Activated T-cell treated with anti-CD3 and anti-CD28 coated beads, Interleukin-2, amount 50 U/mL, for 48 hours (primary cell): Measurements from ENCODE around the gene PRKAA1.
"Not testable (repeated sequence)": the region's sequence is repeated elsewhere in the genome, so short reads cannot be mapped to it uniquely, and the experiment has no call there.

Source experiments
- DNase-seq, 2 experiments: peaks; one replicate each; pipeline ENCODE4 v3.0.0-alpha.2; 2020

PRKAA1 gene

DNA sequence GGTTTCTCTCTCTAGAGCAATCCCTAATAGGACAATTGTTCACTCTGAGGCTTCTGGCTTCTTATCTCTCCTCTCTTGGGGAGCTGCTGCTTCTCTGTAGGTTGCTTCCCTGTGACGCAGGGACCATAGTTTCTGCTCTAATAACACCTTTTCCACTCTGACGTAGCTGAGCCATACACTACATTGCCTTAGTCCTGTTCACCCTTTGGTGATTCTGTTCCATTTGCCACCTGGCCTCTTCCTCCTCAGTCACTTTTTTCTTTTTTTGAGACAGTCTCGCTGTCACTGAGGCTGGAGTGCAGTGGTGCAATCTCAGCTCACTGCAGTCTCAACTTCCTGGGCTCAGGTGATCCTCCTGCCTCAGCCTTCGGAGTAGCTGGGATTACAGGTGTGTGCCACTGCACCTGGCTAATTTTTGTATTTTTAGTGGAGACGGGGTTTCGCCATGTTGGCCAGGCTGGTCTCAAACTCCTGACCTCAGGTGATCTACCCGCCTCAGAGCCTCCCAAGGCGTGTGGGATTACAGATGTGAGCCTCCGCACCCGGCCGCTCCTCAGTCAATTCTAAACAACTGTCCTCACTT, 27.4 kb upstream of the PRKAA1 start:
- not testable (repeated sequence) for DNase-seq

DNA sequence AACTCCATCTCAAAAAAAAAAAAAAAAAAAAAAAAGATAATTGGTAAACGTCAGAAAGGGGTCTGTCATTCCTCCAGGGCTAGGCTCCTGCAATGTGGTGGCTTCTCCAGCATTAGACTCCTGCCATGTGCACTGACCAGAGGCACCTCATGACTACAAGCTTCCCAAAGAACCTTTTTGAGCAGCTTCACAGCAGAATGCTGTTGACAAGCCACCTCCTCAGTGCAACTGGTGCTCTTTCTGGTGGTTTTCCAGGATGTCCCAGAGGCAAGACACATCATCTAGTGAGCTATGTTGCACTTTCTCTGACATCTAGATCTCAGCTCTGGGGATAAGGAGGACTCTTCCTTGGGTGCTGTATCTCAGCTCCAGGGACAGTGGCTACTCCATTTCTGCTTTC, 25.3 kb upstream of the PRKAA1 start:
- no peak for DNase-seq

DNA sequence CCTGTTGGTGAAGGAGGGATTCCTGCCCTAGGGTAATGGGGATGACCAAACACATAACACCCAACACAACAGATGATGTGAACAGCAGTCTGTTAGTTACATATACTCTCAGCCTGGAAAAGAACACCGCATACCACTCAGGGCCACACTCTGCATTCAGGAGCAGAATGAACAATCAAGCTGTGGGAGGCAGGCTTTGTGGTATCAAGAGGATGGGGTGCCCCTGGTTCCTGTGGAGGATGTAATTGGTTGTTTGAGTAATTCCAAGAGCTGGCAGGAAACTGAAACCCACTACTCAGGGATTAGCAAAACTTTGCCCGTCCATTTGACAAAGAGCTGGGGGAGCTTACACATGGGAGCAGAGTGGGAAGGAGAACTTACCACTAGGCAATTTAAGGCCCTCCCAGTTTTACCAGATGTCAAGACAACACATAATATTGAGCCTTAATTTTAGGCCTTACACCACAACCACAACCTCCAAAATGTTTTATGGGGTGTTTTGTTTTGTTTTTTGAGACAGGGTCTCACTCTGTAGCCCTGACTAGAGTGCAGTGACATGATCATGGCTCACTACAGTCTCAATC, 15.6 kb upstream of the PRKAA1 start:
- DNase-seq: peak; percentile 66 to 67

DNA sequence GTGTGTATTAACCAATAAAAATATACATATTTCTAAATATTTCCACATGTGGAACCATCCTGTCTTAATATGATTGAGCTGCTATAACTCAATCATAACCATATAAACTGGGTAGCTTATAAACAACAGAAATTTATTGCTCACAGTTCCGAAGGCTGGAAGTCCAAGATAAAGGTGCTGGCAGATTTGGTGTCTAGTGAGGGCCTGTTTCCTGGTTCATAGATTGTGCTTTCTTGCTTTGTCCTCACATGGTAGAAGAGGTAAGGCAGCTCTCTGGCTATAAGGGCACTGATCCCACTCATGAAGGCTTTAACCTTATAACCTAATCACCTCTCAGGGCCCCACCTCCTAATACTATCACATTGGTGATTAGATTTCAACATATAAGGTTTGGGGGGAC, 14.0 kb upstream of the PRKAA1 start:
- DNase-seq: no peak

DNA sequence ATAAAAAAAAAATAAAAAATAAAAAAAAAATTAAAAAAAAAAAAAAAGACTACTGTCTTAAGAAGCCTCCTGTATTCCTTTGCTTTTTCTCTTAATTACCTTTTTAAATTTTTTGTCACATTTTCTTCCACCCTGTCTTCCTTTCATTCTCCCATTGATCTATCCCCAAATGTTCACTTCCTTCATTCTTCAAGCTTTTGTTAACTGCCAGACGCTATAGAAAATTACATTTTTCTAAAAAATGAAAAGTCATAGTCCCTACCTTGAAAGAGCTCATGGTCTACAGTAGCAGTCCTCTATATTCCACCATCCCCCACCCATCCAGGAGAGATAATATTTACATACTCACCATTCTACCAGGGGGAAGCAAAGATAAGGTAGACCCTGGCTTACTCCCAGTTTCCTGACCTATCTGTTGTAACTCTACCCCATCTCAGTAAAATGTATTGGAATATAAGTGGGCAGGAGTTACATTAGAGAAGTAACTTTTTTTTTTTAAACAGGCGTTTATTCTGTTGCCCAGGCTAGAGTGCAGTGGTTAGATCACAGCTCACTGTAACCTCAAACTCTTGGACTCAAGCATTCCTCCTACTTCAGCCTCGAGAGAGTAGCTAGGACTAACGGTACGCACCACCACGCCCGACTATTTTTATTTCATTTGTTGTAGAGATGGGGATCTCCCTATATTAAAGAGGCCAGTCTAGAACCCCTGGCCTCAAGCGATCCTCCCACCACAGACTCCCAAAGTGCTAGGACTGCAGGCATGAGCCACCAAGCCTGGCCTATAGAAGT, 3.8 kb upstream of the PRKAA1 start:
- DNase-seq: no peak

DNA sequence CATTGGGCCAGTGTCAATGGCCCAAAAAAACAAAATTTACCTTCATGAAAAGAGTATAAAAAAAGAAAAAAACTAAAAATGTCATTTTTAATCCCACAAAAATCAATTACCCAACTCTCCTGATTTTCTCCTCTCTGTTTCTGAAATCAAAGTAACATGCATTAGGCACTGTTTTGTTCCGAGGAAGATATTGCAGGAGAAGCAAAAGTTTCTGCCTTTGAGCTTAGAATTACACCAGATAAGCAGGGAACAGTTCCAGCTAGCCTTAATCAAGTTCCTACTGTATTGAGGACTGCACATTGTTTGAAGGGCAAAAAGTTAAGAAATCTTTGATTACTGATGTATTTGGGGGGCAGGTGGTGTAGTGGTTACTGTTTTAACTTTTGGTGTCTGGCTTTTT, 1.1 kb upstream of the PRKAA1 start:
- DNase-seq: no peak

DNA sequence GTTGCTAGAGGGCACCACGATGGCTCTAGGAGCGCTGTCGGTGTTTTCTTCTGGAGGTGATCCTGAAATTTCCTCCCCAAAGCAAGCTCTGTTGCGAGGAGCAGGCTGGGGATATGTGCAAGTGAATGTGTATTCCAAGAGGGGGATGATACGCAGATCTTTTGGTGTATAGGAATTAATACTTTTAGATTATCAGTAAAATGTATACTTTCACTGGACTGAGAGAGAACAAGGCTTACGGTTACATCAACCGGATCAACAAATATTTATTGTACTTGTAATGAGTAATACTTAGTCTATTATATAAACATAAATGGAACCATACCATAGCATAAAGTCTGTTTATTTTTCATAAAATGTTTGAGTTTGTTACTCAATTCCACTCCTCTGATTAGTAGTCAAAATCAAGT, 632 bp upstream of the PRKAA1 start:
- no peak for DNase-seq

DNA sequence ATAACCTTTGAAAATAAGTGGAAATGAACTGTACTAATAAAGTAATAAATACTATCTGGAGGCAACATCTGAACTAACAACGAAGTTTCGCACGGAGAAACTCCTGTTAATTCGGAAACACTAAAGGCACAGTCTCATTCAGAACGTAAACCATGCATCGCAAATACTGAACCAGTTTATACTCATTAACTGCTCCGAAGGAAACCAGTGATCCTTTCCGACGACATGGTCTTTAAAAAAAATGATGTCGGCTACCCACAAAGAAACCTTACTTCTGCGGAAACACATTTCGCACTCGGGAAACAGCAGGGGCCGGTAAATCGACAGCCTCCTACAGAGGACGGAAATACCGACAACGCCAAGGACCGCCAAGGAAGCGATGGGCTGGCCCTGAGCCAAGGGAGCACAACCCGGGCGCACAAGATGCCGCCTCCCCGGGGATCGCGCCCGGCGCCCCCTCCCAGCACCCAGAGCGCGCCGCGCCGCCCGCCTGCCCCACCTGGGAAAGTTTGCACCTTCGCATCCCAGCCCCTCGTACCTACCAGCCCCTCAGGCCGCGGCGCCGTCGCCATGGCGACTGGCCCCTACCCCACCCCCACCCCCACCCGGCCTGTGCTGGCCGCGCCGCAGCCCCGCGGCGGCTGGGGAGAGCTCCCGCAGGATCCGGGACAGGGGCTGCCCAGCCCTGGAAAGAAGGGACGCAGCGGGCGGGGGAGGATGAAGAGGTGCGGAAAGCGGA, 732 bp downstream of the PRKAA1 start:
- DNase-seq: peak; percentile 80 to 85

DNA sequence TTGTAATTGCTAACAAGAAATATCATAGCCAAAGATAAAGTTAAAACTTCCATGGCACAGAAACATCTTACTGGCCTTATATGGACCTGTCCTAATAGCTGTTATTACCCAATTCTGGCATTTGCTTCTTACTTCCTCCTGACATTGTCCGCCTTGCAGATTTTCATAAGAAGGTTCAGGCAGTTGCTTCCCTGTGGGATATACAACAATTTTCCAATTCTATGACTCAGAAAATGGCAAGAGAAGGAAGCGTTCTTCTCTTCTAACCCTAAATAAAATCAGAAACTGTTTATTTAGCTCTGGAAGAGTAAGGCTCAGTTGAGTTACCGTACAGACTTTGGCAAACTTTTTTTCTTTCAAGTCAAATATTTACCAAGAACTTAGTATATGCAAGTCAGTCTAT, 1.7 kb downstream of the PRKAA1 start:
- DNase-seq: no peak

DNA sequence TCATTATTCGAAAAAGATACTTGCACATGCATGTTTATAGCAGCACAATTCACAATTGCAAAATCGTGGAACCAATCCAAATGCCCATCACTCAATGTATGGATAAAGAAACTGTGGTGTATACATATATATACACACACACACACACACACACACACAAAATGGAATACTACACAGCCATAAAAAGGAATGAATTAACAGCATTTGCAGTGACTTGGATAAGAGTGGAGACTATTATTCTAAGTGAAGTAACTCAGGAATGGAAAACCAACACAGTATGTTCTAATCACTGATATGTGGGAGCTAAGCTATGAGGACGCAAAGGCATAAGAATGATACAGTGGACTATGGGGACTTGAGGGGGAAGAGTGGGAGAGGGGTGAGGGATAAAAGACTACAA, 3.3 kb downstream of the PRKAA1 start:
- DNase-seq: not testable (repeated sequence)

DNA sequence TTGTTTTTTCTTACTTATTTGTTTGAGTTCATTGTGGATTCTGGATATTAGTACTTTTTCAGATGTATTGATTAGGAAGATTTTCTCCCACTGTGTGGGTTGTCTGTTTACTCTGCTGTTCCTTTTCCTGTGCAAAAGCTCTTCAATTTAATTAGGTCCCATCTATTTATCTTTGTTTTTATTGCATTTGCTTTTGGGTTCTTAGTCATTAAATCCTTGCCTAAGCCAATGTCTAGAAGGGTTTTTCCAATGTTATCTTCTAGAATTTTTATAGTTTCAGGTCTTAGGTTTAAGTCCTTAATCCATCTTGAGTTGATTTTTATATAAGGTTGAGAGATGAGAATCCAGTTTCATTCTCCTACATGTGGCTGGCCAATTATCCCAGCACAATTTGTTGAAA, 3.8 kb downstream of the PRKAA1 start:
- not testable (repeated sequence) for DNase-seq

DNA sequence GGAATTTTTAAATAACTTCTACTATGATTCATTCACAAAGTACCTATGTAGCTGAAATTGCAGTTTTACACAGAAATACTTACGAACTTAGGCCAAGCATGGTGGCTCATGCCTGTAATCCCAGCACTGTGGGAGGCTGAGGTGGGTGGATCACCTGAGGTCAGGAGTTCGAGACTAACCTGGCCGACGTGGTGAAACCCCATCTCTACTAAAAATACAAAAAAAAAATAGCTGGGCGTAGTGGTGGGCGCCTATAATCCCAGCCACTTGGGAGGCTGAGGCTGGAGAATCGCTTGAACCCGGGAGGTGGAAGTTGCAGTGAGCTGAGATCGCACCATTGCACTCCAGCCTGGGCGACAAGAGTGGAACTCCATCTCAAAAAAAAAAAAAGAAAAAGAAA, 5.5 kb downstream of the PRKAA1 start:
- not testable (repeated sequence) for DNase-seq

DNA sequence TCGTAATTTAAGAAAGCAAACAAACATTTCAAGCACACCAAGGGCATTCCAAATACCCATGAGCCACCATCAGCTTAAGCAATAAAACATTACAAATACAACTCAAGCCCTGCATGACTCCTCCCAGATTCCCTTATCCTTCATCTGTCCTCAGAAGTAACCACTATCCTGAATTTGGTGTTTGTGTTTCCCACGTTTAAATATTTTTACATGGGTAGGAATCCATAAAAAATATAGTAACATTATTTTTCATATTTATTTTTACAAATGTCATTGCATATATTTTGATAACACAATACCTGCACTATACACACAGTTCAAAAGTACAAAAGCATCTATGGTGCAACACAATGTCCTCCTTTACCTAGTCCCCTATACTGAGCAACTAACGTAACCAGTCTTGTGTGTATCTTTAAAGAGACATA, 6.4 kb downstream of the PRKAA1 start:
- DNase-seq: no peak

DNA sequence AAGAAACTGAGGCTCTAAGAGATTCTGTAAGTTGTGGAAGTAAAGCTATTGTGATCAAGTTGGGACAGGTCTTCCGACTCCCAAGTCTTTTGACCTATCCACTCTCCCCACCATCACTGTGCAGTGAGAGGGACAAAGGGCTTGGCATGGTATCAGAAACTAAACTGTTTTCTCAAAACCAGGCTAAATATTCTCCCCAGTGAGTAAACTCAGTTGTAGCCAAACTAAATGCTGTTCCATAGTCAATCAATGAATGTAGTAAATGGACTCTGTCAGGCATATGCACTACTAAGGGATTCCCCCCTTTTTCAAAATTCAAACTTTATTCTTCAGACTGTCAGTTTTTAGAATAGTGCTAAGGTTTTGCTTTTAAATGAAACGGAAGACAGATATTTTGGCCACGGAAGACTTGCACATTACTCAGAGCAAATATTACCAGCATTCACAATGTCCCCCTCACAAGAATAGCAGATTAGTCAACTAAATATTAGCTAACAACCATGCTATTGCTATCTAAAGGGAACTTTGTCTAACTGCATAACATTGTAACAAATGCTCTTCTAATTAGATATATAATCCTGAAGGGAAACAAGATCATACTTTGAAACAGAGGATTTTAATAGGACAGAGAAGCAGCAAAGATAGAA, 7.1 kb downstream of the PRKAA1 start:
- DNase-seq: no peak

DNA sequence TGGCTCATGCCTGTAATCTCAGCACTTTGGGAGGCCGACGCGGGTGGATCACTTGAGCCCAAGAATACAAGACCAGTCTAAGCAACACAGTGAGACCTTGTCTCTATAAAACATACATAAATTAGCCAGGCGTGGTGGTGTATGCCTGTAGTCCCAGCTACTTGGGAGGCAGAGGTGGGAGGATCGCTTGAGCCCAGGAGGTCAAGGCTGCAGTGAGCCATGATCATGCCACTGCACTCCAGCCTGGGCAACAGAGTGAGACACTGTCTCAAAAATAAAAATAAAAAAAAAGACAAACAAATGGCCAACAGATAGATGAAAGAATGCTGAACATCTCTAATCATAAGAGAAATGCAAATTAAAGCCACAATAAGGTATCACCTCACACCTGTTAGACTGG, 9.2 kb downstream of the PRKAA1 start:
- DNase-seq: not testable (repeated sequence)

DNA sequence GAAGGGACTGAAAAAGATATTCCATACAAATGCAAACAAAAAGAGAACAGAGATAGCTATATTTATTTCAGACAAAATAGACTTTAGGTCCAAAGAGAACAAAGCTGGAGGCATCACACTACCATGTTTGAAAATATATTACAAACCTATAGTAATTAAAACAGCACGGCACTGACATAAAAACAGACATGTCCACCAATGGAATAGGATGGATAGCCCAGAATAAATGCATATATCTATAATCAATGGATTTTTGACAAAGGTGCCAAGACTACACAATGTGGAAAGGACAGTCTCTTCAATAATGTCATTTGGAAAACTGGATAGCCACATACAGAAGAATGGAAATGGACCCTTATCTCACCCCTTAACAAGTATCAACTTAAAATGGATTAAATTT, 10.2 kb downstream of the PRKAA1 start:
- no peak for DNase-seq

DNA sequence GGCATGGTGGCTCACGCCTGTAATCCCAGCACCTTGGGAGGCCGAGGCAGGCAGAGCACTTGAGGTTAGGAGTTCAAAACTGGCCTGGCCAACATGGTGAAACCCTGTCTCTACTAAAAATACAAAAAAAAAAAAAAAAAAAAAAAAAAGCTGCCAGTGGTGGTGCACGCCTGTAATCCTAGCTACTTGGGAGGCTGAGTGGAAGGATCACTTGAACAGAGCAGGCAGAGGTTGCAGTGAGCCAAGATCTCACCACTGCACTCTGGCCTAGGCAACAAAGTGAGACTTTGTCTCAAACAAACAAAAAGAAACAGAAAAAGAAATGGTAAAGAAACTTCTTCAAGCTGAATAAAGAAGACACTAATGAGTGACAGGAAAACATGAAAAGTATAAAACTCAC, 11.5 kb downstream of the PRKAA1 start:
- not testable (repeated sequence) for DNase-seq

DNA sequence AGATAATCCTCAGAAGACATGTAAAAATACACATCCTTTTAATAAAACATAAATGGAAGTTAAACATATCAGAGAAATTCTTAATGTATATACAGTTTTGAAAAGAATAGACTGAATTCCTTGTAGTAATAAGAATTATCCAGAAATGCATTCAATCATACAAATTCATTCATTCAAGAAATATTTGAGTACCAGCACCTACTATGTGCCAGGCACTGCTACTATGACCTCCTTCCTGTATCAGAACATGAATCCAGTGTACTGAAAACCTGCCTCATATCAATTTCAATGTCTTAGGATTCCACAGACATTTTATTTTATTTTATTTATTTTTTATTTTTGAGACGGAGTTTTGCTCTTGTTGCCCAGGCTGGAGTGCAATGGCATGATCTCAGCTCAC, 13.3 kb downstream of the PRKAA1 start:
- DNase-seq: no peak

DNA sequence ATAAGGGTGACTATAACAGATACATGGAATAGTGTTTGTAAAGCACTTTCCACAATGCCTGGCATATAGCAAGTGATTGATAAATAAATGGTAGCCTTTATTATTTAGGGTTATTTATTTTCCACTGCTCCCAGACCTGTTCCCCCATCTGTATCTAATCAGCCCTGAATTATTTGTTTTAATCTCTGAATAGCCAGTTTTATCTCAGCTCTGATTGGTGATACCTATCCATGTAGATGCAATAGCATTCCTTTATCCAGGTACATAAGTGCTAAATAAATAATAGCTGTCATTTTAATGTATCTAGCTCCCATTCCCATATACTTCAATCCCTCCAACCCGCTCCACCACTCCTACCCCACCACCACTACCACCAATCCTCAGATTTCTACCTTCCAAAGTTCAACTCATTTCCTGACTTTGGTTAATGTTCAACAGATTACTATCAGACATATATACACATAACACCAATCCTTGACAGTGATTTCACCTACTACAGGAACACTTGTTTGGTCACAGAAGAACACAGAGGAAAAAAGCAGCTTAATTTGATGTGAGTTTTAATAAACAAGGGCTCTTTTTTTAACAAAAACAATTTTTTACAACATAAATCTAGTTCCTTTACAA, 14.0 kb downstream of the PRKAA1 start:
- no peak for DNase-seq

DNA sequence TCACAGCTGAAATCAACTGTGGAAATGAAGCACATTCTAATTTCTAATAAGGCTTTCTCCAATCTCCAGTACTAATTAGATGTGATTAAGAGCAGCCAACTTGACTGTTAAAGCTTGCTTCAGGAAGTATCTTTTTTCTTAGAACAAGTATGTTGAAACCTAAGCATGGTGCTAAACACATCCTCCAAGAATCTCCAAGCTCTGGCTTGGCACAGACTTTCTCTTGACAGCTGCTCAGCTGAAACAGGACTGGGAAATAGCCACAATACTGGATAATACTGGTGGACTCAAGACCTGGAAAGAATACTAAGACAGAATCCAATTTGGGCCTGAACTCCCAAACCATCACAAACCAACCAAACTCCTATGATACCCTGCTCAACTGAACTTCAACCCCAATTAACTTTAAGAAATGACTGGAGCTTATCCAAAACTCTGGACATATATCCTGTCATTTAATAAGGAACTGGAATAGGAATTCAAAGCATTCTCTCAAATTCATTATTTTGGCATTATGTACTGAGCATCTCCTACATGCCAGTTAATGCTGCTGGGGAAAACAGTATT, 16.2 kb downstream of the PRKAA1 start:
- DNase-seq: no peak

DNA sequence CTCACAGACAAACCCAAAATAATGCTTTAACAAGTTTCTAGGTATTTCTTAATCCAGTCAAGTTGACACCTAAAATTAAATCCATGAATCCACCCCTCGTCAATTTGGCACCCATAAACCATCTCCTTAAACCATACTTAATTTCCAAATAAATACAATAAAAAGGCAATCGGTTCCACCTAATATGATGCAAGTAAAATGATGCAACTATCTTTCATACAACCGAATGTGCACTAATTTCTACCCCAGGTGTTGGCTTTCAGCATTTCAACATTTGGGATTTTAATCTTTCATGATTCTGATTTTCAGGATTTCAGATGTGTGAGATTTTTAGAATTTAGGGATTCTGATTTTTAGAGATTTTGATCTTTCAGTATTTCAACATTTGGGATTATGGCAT, 17.3 kb downstream of the PRKAA1 start:
- no peak for DNase-seq

DNA sequence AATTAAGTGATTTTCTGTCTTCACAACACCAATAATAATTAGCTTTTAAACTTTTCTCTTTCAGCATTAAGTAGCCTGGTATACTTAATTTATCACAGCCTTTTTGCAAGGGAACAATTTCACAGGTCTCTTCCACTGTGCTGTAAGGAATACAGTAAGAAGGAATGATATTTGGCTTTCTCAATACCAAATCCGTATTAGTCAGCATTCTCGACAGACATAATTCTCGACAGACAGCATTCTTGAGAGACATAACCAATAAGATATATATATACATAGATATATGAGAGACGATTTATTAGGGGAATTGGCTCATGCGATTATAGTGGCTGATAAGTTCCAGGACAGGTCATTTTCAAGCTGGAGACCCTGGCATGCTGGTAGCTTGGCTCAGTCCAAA, 18.0 kb downstream of the PRKAA1 start:
- no peak for DNase-seq
